Stimulated activated CD8-positive, alpha-beta memory T cell treated with anti-CD3 and anti-CD28 coated beads, Interleukin-2, amount 100 ng/mL, for 1 hour (primary cell): ENCODE results near the gene PCNX2.

ENCODE experiments used
- DNase-seq, 2 donors: peaks; one replicate each; pipeline ENCODE4 v3.0.0-alpha.2; 2020; ENCODE audit warnings: low read depth in 2 of 2

PCNX2 gene

GRCh38 chr1:233261206-233261605, 34.3 kb downstream of the PCNX2 start:
- DNase-seq: no peak

GRCh38 chr1:233257786-233258185, 37.7 kb downstream of the PCNX2 start:
- no peak for DNase-seq

GRCh38 chr1:233256789-233257188, 38.7 kb downstream of the PCNX2 start:
- no peak for DNase-seq

- DNase-seq: no peak
Measured at GRCh38 chr1:233256191-233256590, 39.3 kb downstream of the PCNX2 start.

- DNase-seq: no peak
Measured at GRCh38 chr1:233255145-233255544, 40.4 kb downstream of the PCNX2 start.

GRCh38 chr1:233253832-233254331, 41.6 kb downstream of the PCNX2 start:
- no peak for DNase-seq

GRCh38 chr1:233253231-233253831, 42.2 kb downstream of the PCNX2 start:
- DNase-seq: no peak

- no peak for DNase-seq
Measured at GRCh38 chr1:233252441-233252840, 43.1 kb downstream of the PCNX2 start.

GRCh38 chr1:233251201-233251720, 44.3 kb downstream of the PCNX2 start:
- no peak for DNase-seq

GRCh38 chr1:233248014-233248413, 47.5 kb downstream of the PCNX2 start:
- DNase-seq: no peak

- no peak for DNase-seq
Measured at GRCh38 chr1:233246965-233247364, 48.6 kb downstream of the PCNX2 start.

- DNase-seq: no peak
Measured at GRCh38 chr1:233245191-233245765, 50.2 kb downstream of the PCNX2 start.

GRCh38 chr1:233244183-233244582, 51.3 kb downstream of the PCNX2 start:
- DNase-seq: no peak

GRCh38 chr1:233242827-233243483, 52.6 kb downstream of the PCNX2 start:
- no peak for DNase-seq

GRCh38 chr1:233241759-233242158, 53.8 kb downstream of the PCNX2 start:
- no peak for DNase-seq

- no peak for DNase-seq
Measured at GRCh38 chr1:233240829-233241682, 54.5 kb downstream of the PCNX2 start.

- DNase-seq: no peak
Measured at GRCh38 chr1:233240371-233240770, 55.2 kb downstream of the PCNX2 start.

- DNase-seq: no peak
Measured at GRCh38 chr1:233238884-233239431, 56.6 kb downstream of the PCNX2 start.

- no peak for DNase-seq
Measured at GRCh38 chr1:233237647-233238046, 57.9 kb downstream of the PCNX2 start.

GRCh38 chr1:233233508-233234040, 62.0 kb downstream of the PCNX2 start:
- no peak for DNase-seq

- no peak for DNase-seq
Measured at GRCh38 chr1:233230011-233230410, 65.5 kb downstream of the PCNX2 start.
